ENCODE data around the gene RASAL2. TPM values are rescaled to one million over a fixed set of nuclear protein-coding genes. Genes with fewer than 3 reads are reported as not detected.

The RASAL2 gene
- total and polyA plus RNA-seq, 2 experiments from 2014 or later, result 16.0 to 42.2 TPM

- DNase-seq (ENCODE audit: low spot score) (no peak), ATAC-seq (no peak)
- no peaks in the 10 kb centered on the region for H3K27me3 Mint-ChIP-seq (ENCODE audit: insufficient read depth, low read depth, poor library complexity)
- H3K9me2 ChIP-seq (ENCODE audit: insufficient read depth), result no peaks in the 10 kb centered on the region; the same call in 1 of the 2 replicates
- H3K9me3 Mint-ChIP-seq, result no peaks in the 10 kb centered on the region
- 0 out of 2 replicates have a peak, but pooled peaks cover 4% of the 10 kb centered on the region for H3F3A ChIP-seq (replicated peaks; ENCODE audit: low read depth)
- H3K4me1 Mint-ChIP-seq, result peaks cover 30% of the 10 kb centered on the region
- no peak overlapping the region for H3K27ac ChIP-seq (ENCODE audit: low read depth)
- no peaks in the 10 kb centered on the region for H3K79me2 ChIP-seq (replicated peaks; ENCODE audit: insufficient read depth)
- no peaks in the 10 kb centered on the region for H4K20me1 ChIP-seq (replicated peaks; ENCODE audit: insufficient read depth)
- TF ChIP-seq POLR2AphosphoS5 (IDR thresholded peaks at IDR 0.05; ENCODE audit: low read depth) (no peak), EZH2 (IDR thresholded peaks at IDR 0.05; ENCODE audit: low read depth, unreplicated experiment) (no peak), ZNF462 (CRISPR knock-in tag; IDR thresholded peaks at IDR 0.05) (no peak), NANOG (IDR thresholded peaks at IDR 0.05; ENCODE audit: borderline replicate concordance) (no peak), REST (IDR thresholded peaks at IDR 0.05; ENCODE audit: unreplicated experiment) (no peak), ETS1 (IDR thresholded peaks at IDR 0.05) (no peak), CREB1 (CRISPR knock-in tag; IDR thresholded peaks at IDR 0.05; ENCODE audit: low read depth) (no peak), EZH2phosphoT487 (IDR thresholded peaks at IDR 0.05; ENCODE audit: unreplicated experiment) (no peak), ZNF331 (CRISPR knock-in tag; IDR thresholded peaks at IDR 0.05; ENCODE audit: low read depth) (no peak), ZNF114 (CRISPR knock-in tag; IDR thresholded peaks at IDR 0.05) (no peak), CTCF (conservative IDR thresholded peaks at IDR 0.05; ENCODE audit: low read depth in 2 of 2) (no peak), STAT1 (IDR thresholded peaks at IDR 0.05; ENCODE audit: unreplicated experiment) (no peak), JUNB (IDR thresholded peaks at IDR 0.05; ENCODE audit: unreplicated experiment) (no peak)
- no peak overlapping the region for H3K27ac Mint-ChIP-seq
- H3K36me3 Mint-ChIP-seq (ENCODE audit: low read depth), result no peaks in the 10 kb centered on the region
- H3K4me3 Mint-ChIP-seq, result no peak overlapping the region
- peaks cover 19% of the 10 kb centered on the region for H3K4me1 ChIP-seq (ENCODE audit: insufficient read depth)
- H3K4me2 ChIP-seq, result no peak overlapping the region
- no peaks in the 10 kb centered on the region for H3K36me3 ChIP-seq (ENCODE audit: insufficient read depth)
- no peaks in the 10 kb centered on the region for H3K27me3 ChIP-seq (ENCODE audit: insufficient read depth)
- H3K4me3 ChIP-seq, result no peak overlapping the region
- H2AFZ ChIP-seq, result no peak overlapping the region
These were observed 46.4 kb upstream of the RASAL2 start for GRCh38 chr1:178047403-178048093.

Measured in GM23338 (cell line).